Gastroesophageal sphincter (tissue), 3 donors: ENCODE data around the gene E4F1.

Experiments used
- CTCF ChIP-seq, 4 experiments: fragments of 200-600 bp in 2 of 4; fragments of 450-650 bp in 2 of 4; sonication (generic) in 1 of 4; IDR thresholded peaks; one replicate each; pipeline ENCODE4 v1.5.1; 2017 to 2019; ENCODE audit warnings: antibody characterized with exemption in 4 of 4, mild to moderate bottlenecking in 2 of 4, moderate library complexity in 2 of 4
- EP300 ChIP-seq: sonication (generic); formaldehyde crosslinking; IDR thresholded peaks from one replicate; pipeline ENCODE4 v1.6.1; 2017; ENCODE audit warnings: antibody characterized with exemption, mild to moderate bottlenecking
- POLR2AphosphoS5 ChIP-seq: sonication (generic); formaldehyde crosslinking; IDR thresholded peaks from one replicate; pipeline ENCODE4 v1.6.1; 2017; ENCODE audit warnings: antibody characterized with exemption

- no peak for TF ChIP-seq CTCF (IDR thresholded peaks at IDR 0.05)
- TF ChIP-seq POLR2AphosphoS5, result no peak
- TF ChIP-seq EP300, result no peak
Measured at GRCh38 chr16:2276368-2277195, 53.2 kb downstream of the E4F1 start.
